MV-4-11 (cell line): ENCODE measurements around the gene LILRA5.
"Not testable (repeated sequence)": the region's sequence is repeated elsewhere in the genome, so short reads cannot be mapped to it uniquely, and the experiment has no call there.

Source experiments
- DNase-seq: peaks from one replicate; lab custom pipeline; 2025; lab: John Stamatoyannopoulos, UW

LILRA5 gene

DNA sequence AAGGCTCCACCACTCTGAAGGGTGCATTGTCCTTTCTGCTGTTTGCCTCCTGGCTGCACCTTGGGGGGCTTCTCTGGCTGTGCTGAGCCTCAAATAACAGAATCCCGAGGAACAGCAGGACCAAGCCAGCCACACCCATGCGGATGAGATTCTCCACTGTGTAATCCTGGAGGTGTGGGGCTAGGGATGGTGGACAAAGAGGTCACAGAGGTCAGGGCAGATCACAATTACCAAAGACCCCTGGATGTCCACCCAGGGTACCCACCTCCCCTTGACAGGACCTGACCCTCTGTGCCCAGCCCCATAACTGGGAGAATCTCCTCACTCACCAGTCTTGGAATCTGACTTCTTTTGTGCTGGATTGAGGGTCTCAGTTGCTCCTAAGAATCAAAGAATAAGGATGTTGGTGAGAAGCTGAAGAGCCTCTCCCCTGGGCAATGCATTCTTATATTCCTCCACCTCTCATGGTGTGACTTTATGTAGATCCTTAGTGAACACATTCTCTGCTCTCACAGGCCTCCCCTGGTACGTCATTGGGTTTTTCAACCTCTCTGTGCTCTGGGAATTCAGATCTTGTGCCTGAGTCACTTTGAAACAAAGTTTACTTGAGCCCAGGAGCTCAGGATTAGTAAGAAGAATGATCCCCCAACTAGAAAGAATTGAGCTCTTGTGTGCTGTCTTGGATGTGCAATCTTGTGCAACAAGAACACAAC lies 20.8 kb upstream of the LILRA5 start:
- DNase-seq = no peak

DNA sequence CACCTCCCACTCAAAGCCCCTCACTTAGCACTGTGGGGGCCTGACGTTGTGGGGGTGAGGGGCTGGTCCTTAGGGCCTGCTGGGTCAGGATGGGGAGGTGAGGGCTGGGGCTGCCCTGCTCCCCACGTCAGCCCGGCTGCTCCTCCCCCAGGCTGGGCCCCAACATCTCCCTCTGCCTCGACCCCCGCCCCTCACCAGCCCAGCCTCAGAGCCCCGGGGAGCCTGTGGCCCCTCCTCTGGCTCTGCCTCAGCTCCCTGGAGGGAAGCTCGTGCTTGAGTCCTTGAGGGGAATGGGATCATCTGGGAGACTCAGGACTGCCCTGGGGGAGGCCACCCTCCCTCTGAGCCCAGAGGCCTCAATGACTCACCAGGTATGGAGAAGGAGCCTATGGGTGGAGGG lies 19.2 kb upstream of the LILRA5 start:
- DNase-seq = no peak

DNA sequence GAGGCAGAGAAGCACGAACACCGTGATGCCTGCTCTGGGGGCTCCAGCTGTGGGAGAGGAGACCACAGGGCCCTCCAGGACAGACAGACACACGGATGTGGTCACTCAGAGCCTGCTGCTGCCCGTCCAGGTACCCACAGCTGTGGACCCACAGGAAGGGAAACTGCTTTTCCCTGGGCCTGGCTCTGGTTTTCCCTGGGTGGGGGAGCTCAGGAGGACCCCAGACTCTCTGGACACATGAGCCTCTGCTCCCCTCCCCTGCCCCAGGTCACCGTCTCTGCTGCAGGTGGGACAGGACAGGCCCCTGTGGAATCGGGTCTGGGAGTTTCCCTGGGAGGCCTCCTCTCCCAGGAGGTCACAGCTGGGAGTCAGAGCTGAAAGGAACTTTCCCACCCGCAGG lies 18.7 kb upstream of the LILRA5 start:
- no peak for DNase-seq

DNA sequence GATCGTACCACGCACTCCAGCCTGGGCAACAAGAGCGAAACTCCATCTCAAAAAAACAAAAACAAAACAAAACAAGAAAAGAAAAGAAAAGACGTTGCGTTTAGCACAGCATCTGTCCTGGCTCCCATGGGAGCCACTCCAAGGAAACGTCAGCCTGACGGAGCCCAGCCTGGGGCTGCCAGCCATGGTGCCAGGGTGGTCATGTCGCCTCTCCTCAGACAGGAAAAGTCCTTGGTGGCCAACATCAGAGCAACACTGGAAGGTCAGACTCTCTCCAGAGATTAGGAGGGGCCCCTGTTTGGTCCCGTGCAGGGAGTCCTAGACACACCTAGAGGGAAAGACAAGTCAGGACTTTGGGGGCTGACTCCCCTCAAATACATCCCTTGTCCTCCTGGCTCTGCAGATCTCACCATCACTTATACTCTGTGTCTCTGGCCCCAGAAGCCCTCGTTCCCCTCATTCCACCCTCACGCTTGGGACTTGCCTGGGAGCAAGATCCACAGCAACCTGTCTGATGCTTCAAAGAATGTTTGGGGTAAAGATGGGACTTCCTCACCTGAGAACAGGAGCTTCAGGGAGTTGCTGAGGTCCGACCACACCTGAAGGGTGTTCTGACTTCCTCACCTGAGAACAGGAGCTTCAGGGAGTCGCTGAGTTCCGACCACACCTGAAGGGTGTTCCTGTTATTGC lies 16.7 kb upstream of the LILRA5 start:
- no peak for DNase-seq

DNA sequence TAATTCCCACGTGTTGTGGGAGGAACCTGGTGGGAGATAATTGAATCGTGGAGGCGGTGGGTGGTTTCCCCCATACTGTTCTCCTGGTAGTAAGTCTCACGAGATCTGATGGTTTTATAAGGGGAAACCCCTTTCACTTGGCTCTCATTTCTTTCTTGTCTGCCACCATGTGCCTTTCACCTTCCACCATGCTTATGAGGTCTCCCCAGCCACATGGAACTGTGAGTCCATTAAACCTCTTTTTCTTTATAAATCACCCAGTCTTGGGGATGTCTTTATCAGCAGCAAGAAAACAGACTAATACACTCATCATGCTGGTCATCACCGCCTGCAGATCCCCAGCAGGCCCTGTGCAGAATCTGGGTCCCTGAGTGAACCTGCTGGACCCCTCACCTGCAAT lies 15.8 kb upstream of the LILRA5 start:
- DNase-seq = not testable (repeated sequence)

DNA sequence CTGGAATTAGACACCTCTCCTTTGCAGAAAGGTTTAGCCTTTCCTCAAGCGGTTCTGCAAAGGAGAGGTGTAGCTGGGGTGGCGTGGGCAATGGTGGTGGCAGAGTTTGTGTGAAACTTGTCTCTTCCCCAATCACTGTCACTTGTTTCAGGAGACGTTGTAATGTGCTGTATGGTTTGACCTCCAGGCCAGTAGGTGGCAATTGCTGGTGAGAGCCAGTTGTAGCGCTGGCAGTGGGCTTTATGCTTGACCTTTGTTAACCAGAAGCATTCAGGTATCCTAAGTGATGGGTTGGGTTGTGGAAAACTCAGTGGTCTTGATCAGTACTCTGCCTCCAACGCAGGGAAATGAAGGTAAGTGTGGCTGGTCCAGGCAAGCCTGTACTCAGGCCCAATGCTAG lies 12.7 kb upstream of the LILRA5 start:
- DNase-seq = no peak

DNA sequence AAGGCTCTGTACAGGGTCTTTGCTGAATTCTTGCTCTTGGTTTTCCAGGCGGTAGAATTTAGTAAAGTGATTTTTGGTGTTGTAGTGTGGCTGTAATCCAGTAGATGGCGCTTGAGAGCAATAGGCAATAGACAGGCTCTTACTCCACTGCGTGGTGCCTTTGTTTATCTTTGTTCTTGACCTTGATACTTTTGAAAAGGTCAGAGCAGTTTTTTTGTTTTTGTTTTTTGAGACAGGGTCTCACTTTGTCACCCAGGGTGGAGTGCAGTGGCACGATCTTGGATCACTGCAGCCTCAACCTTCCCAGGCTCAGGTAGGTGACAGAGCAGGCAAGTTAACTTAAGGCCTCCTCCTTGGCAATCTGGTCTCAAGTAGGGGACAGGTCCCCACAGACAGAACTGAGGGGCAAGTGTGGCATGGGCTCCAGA lies 12.2 kb upstream of the LILRA5 start:
- peak; percentile 58 for DNase-seq

DNA sequence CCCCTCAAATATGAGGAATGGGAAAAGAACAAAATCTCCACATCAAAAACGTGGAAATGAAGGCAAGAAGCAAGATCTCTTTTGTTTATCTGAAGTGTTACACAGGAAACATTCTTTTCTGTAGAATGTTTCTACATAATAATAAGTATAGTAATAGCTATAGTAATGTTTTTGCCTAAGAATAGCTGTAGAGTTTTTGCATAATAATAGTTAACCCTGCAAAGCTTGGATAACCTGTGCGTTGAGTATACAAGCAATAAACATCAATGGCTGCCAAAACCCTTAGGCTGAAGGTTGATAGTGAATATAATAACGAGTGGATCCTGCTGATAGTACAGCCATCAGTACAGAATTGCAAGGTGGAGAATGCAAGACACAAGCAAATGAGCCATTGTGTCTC lies 11.1 kb upstream of the LILRA5 start:
- no peak for DNase-seq

DNA sequence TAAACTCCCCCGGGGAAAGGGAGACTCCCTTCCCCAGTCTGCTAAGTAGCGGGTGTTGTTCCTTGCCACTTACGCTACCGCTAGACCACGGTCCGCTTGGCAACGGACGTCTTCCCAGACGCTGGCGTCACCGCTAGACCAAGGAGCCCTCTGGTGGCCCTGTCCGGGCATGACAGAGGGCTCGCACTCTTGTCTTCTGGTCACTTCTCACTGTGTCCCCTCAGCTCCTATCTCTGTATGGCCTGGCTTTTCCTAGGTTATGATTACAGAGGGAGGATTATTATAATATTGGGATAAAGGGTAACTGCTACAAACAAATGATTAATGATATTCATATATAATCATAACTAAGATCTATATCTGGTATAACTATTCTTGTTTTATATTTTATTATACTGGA lies 10.0 kb upstream of the LILRA5 start:
- DNase-seq = not testable (repeated sequence)

DNA sequence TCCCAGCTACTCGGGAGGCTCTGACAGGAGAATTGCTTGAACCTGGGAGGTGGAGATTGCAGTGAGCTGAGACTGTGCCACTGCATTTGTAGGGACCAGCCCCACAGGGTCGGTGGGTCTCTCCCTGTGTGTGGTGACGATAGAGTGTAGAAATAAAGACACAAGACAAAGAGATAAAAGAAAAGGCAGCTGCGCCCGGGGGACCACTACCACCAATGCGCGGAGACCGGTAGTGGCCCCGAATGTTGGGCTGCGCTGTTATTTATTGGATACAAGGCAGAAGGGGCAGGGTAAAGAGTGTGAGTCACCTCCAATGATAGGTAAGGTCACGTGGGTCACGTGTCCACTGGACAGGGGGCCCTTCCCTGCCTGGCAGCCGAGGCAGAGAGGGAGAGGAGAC lies 9.3 kb upstream of the LILRA5 start:
- DNase-seq = not testable (repeated sequence)

DNA sequence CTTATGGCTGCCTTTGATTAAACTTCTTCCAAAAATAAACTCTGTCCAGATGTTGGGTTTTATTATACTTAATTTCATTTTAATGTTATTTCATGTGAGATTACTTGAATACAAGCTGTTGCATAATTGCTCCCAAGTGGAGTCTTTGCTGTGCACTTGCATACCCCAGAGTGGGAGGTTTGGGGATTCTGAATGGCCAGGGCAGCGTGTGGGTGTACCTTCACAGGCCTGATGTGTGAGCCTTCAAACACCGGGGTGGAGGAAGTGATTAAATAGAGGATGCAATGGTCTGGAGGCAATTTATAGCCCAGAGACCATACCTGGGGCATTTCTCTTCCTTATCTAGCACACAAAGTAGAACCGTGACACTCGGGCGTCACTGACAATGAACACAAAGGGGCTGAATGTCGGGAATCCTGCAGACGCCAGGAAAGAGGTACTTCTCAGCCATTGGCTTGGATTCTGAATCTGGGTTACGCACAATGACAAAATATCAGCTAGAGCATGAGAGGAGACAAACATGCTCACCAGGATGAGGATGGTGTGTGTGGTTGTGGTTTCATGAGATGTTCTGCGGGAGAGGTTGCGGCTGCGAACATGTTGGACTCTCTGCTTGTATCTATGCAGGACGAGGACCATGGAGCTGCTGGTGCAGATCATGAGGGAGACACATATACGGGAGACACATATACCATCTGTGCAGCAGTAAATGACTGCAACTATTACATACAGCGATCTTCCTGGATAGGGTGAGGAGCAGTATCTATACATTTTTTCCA lies 7.1 kb upstream of the LILRA5 start:
- no peak for DNase-seq

DNA sequence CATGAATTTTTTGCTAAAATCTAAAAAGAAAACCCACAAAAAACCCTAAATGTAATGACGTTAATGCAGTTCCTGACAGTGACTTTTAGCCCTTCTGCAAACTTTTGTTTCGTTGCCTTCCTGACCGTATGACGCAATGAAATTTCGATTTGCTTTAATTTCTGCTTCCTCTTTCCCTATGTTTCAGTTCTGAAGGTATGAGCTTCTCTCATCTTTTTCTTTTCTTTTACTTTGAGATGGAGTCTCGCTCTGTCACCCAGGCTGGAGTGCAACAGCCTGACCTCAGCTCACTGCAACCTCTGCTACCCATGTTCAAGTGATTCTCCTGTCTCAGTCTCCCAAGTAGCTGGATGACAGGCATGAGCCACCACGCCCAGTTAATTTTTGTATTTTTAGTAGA lies 6.1 kb upstream of the LILRA5 start:
- DNase-seq = peak; percentile 96

DNA sequence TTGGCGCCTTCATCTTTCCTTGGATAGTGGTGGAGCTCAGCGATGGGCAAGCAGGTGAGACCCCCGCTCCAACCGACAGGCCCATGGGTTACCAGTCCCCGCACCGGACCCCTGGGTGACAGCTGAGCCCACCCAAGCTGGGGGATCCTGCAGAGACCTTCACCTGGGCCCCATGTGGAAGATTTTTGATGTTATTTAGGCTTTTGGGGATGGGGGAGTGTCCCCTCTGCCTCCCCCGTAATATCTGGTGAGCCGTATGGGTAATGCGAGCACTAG lies 4.9 kb upstream of the LILRA5 start:
- no peak for DNase-seq

DNA sequence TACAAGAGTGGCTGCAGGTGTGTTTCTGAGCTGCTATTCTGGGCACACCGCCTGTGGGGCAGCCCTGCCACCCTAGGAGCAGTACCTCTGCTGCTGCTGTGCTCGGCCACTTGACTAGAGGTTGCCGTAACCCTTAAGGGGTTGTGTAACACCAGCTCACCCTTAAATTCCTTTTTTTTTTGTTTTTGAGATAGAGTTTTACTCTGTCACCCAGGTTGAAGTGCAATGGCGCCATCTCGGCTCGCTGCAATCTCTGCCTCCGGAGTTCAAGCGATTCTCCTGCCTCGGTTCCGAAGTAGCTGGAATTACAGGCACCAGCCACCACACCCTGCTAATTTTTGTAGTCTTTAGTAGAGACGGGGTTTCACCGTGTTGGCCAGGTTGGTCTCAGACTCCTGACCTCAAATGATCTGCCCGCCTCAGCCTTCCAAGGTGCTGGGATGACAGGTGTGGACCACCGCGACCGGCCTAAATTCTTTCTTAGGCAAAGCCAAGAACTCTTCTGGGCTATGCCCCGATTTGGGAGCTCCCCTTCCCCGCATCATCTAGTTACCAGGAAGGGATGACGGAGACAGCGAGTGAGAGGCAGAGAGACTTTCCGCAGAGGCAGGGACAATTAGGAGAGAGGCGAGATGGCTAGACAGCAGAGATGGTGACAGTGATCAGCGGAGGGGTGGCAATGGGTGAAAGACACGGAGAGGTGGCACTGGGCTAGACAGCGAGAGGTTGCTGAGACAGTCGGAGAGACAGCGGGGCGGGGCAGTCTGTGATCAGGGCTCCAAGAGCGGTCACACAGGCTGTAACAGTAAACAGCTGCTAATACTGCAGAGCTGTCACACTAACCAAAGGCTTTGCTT lies 4.4 kb upstream of the LILRA5 start:
- DNase-seq = peak; percentile 86

DNA sequence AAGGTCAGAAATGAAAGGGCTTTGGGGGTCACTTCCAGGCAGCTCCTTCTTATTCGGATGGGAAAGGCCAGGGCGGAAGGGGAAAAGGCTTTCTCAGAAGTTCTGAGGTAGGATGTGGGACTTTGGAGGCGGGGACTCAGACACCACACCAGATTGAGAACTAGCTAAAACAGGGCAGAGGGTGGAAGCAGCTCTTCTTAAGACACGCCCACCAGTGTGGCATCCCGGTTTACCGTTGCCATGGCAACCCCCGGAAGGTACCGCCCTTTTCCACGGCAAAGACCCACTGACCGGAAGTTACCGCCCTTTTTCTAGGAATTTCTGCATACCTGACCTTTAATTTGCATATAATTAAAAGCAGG lies 3.8 kb upstream of the LILRA5 start:
- DNase-seq = peak; percentile 86

DNA sequence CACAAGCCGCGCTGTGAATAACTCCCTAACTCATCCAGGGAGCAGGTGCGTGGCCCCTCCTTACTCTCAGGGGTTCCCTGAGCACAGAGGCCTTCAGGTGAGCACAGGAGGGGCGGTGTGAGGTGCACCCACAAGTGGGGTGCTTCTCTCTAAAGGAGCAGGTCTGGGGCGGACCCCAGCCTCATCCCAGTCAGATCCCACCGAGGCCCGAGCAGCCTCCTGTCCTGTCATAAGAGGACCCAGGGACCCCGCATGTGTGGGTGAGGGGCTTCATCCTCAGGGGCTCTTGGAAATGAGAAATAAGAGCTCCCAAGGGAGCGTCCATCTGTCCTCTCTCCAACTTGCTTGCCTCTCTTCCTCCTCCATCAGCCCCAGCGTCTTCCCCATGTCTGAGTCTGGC lies 3.0 kb upstream of the LILRA5 start:
- no peak for DNase-seq

DNA sequence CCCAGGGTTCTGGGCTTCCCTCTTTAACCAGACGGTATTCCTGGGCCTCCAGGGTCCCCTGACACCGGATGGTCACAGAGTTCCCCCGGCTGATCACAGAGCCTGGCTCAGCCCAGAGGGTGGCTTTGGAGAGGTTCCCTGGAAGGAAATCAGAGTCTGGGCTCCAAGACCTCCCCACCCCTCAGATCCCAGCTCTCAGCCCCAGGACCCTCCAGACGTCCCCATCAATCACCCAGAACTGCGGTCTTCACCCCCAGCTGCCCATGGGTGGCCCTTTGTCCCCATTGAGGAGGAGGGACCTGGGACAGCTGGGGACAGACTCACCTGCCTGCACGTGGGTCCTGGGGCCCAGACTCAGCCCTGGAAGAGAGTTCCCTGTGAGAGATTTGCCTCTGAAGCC lies 955 bp downstream of the LILRA5 start:
- no peak for DNase-seq

DNA sequence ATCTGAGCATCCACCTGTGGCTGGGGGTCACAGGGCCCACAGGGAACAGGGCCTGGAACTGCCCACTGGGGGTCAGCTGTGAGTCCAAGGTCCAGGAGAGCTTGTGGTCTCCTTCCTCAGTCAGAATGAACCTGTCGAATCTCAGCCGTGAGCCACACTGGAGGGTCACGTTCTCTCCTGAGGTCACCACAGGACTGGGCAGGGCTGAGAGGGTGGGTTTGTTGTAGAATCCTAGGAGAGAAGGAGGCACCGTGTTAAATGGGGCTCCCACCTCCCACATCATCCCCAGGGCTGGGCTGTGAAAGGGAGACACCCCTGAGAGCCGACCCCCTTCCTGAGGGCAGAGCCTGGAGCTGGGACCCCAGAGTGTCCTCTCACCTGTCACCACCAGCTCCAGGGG lies 1.5 kb downstream of the LILRA5 start:
- DNase-seq = no peak

DNA sequence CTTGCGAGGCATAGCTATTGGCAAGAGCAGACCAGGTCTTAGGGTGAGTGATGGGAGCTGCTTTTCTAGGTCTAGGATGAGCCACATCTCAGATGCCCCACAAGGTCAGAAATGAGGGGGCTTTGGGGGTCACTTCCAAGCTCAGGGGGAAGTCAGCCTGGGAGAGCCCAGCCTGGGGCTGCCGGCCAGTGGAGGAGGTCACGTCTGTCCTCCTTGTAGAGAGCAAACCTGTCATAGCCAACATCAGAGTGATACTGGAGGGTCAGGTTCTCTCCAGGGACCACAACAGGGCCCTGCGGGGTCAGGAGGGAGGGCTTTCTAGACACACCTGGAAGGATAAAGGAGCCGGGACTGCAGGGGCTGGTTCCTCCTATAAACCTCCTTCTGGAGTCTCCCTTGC lies 2.4 kb downstream of the LILRA5 start:
- no peak for DNase-seq

DNA sequence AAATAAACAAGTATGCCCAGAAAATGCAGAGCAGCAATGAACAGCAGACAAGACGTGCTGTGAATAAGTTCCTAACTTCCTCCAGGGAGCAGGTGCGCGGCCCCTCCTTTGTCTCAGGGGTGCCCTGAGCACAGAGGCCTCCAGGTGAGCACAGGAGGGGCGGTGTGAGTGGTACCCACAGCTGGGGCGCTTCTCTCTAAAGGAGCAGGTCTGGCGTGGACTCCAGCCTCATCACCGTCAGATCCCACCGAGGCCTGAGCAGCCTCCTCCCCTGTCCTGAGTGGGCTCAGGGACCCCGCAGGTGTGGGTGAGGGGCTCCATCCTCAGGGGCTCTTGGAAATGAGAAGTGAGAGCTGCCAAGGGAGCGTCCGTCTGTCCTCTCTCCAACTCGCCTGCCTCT lies 3.2 kb downstream of the LILRA5 start:
- DNase-seq = no peak

DNA sequence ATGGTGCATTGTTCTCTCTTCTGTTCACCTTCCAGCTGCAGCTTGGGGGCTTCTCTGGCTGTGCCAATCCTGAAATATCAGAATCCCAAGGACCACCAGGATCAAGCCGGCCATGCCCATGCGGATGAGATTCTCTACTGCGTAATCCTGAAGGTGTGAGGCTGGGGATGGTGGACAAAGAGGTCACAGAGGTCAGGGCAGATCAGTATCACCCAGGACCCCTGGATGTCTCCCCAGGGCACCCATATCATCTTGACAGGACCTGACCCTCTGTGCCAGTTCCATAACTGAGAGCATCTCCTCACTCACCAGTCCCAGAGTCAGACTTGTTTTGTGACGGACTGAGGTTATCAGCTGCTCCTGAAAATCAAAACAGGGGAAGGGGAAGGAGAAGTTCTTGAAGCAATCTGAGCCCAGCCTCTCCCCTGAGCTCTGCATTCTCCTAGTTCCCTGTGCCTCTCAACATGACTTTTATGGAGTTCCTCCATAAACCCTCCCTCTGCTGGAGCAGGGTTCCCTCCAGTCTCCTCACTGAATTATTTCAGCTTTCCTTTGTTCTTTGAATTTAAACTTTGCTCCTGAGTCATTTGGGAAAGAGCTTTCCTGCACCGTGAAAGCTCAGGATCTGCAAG lies 5.5 kb downstream of the LILRA5 start:
- no peak for DNase-seq

DNA sequence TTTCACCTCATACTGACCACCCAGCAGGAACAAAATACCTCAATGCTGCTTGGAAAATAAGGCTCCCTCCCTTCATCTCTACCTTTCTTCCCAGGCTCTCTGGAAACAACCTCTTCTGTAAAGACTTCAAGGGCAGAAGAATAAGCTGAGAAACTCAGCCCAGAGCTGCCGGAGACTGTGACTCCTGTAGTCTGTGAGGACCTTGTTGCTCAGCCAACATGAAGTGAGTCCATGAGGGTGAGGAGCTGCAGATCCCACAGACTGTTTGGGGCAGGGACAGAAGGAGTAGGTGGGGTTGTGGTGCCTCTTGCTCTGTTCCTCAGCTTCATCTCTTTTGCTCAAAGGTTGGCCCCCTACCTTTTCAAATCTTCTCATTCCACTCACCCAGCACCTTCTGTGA lies 7.8 kb downstream of the LILRA5 start:
- DNase-seq = no peak
